HCT116 (cell line): Measurements from ENCODE around the gene HIPK2. TPM values are rescaled to one million over a fixed set of nuclear protein-coding genes. Genes with fewer than 3 reads are reported as not detected.

ENCODE experiments used
- ATAC-seq: fragments of 200-7000 bp; cut with Tn5 transposase; 2 replicates; pipeline ENCODE4 v1.9.1; 2020; ENCODE audit warnings: mild to moderate bottlenecking, moderate library complexity
- BruUV-seq: library from RNA; stranded (reverse); fragments of 400-500 nt; replicated peaks from 2 replicates; lab custom pipeline; 2021; lab: Mats Ljungman, UMichigan
- CTCF ChIA-PET: fragments of 300-600 bp; sonication (Branson Sonifier 250); formaldehyde crosslinking; loops from one replicate; lab custom pipeline; 2021; ENCODE audit warnings: antibody characterized with exemption; lab: Charles Lee
- POLR2A ChIA-PET: fragments of 300-600, 350-600 bp; sonication (Branson Sonifier 250); formaldehyde crosslinking; loops from one replicate; lab custom pipeline; 2021; ENCODE audit warnings: antibody characterized with exemption; lab: Charles Lee
- RAD21 ChIA-PET, 2 experiments: fragments of 300-600 bp; sonication (Branson Sonifier 250); formaldehyde crosslinking; loops; one replicate each; lab custom pipeline; 2023; ENCODE audit warnings: low total read pairs in 2 of 2; ENCODE audit not compliant: uncharacterized antibody in 2 of 2, unreplicated experiment in 2 of 2, low non-redundant PET in 1 of 2; lab: Charles Lee
- DNase-seq: peaks from one replicate; pipeline ENCODE4 v3.0.0-alpha.2; 2010; ENCODE audit warnings: low read depth, low spot score
- H2AFZ ChIP-seq: fragments of 200-600 bp; shearing (Covaris generic), sonication (generic); 2 replicates; pipeline ENCODE4 v1.6.1; 2017; ENCODE audit warnings: low read depth, mixed run types, mixed read lengths, antibody characterized with exemption, low read length; ENCODE audit not compliant: poor library complexity, severe bottlenecking
- H3K27ac ChIP-seq: 2 replicates; pipeline ENCODE4 v1.5.1; 2012; ENCODE audit warnings: low read depth, low read length
- H3K27me3 ChIP-seq: fragments of 200-600 bp; sonication (generic); 2 replicates; pipeline ENCODE4 v1.6.1; 2016; ENCODE audit warnings: mixed run types, low read length, mixed read lengths; ENCODE audit not compliant: insufficient read depth
- H3K36me3 ChIP-seq, 2 experiments: fragments of 200-500 bp in 1 of 2; fragments of 200-600 bp in 1 of 2; sonication (Bioruptor generic) in 1 of 2; sonication (generic) in 1 of 2; 2 replicates each; pipeline versions ENCODE4 v1.5.1 to v1.6.1; 2014 to 2016; ENCODE audit warnings: low read length in 2 of 2, inconsistent platforms in 1 of 2, mixed read lengths in 1 of 2, mixed run types in 1 of 2; ENCODE audit not compliant: insufficient read depth in 2 of 2, control insufficient read depth in 1 of 2
- H3K4me1 ChIP-seq, 2 experiments: fragments of 200-600 bp in 1 of 2; sonication (generic) in 1 of 2; 2 replicates each; pipeline versions ENCODE4 v1.5.1 to v1.6.1; 2012 to 2017; ENCODE audit warnings: low read length in 2 of 2, inconsistent platforms in 1 of 2, mild to moderate bottlenecking in 1 of 2, mixed read lengths in 1 of 2, mixed run types in 1 of 2, moderate library complexity in 1 of 2; ENCODE audit not compliant: insufficient read depth in 2 of 2, control insufficient read depth in 1 of 2
- H3K4me2 ChIP-seq: fragments of 200-600 bp; sonication (generic); 2 replicates; pipeline ENCODE4 v1.6.1; 2017; ENCODE audit warnings: mixed run types, low read length, mixed read lengths
- H3K4me3 ChIP-seq, 2 experiments: fragments of 200-600 bp in 1 of 2; sonication (generic) in 1 of 2; replicated peaks in 1 of 2; 2 replicates each; pipeline ENCODE4 v1.5.1; 2011 to 2016; ENCODE audit warnings: low read length in 2 of 2, control low read depth in 1 of 2, low read depth in 1 of 2, mild to moderate bottlenecking in 1 of 2, mixed read lengths in 1 of 2, mixed run types in 1 of 2
- H3K79me2 ChIP-seq: fragments of 200-600 bp; sonication (generic); 2 replicates; pipeline ENCODE4 v1.6.1; 2017; ENCODE audit warnings: mild to moderate bottlenecking, mixed run types, low read length, moderate library complexity, mixed read lengths; ENCODE audit not compliant: insufficient read depth
- H3K9ac ChIP-seq: fragments of 200-600 bp; sonication (generic); 2 replicates; pipeline ENCODE4 v1.6.1; 2016; ENCODE audit warnings: low read length, mixed read lengths
- H3K9me2 ChIP-seq: fragments of 200-600 bp; sonication (generic), shearing (Covaris generic); 2 replicates; pipeline ENCODE4 v1.6.1; 2017; ENCODE audit warnings: mixed run types, mild to moderate bottlenecking, moderate library complexity; ENCODE audit not compliant: insufficient read depth
- H3K9me3 ChIP-seq, 2 experiments: fragments of 200-500 bp in 1 of 2; fragments of 200-600 bp in 1 of 2; sonication (Bioruptor generic) in 1 of 2; sonication (generic) in 1 of 2; 2 replicates each; pipeline ENCODE4 v1.6.1; 2014 to 2017; ENCODE audit warnings: low read length in 2 of 2, mixed read lengths in 2 of 2, inconsistent platforms in 1 of 2, low read depth in 1 of 2, mild to moderate bottlenecking in 1 of 2, mixed run types in 1 of 2, moderate library complexity in 1 of 2; ENCODE audit not compliant: control insufficient read depth in 1 of 2, insufficient read depth in 1 of 2
- H4K20me1 ChIP-seq: fragments of 200-600 bp; sonication (generic), shearing (Covaris generic); 2 replicates; pipeline ENCODE4 v1.6.1; 2017; ENCODE audit warnings: mixed run types, mild to moderate bottlenecking, moderate library complexity; ENCODE audit not compliant: insufficient read depth
- CBX3 ChIP-seq: IDR thresholded peaks from 2 replicates; pipeline ENCODE4 v1.6.1; 2012; ENCODE audit warnings: low read depth
- CEBPB ChIP-seq: IDR thresholded peaks from 2 replicates; pipeline ENCODE4 v1.6.1; 2012; ENCODE audit warnings: low read depth
- EGR1 ChIP-seq: IDR thresholded peaks from 2 replicates; pipeline ENCODE4 v1.6.1; 2012; ENCODE audit warnings: low read depth
- ELF1 ChIP-seq: IDR thresholded peaks from 2 replicates; pipeline ENCODE4 v1.6.1; 2012; ENCODE audit warnings: low read depth, borderline replicate concordance
- EZH2 ChIP-seq: fragments of 200-600 bp; sonication (generic); IDR thresholded peaks from 2 replicates; pipeline ENCODE4 v1.6.1; 2017; ENCODE audit warnings: antibody characterized with exemption, mixed run types
- EZH2phosphoT487 ChIP-seq: fragments of 200-600 bp; IDR thresholded peaks from 2 replicates; pipeline ENCODE4 v1.6.1; 2018; ENCODE audit warnings: antibody characterized with exemption, borderline replicate concordance
- FOSL1 ChIP-seq: IDR thresholded peaks from 2 replicates; pipeline ENCODE4 v1.6.1; 2012; ENCODE audit warnings: low read depth
- POLR2A ChIP-seq: IDR thresholded peaks from 2 replicates; pipeline ENCODE4 v1.7.0; 2011; ENCODE audit warnings: borderline replicate concordance; ENCODE audit not compliant: insufficient read depth, insufficient read length; ENCODE audit errors: extremely low read depth
- SIN3A ChIP-seq: IDR thresholded peaks from 2 replicates; pipeline ENCODE4 v1.6.1; 2012; ENCODE audit warnings: low read depth
- ZFX ChIP-seq: fragments of 450-650 bp; IDR thresholded peaks from 2 replicates; pipeline ENCODE4 v1.6.1; 2017
- intact Hi-C: fragments of 100-400 bp; cut with micrococcal nuclease; formaldehyde crosslinking; loops from 2 replicates; pipeline ENCODE4 v1.10.0; 2022
- total RNA-seq: library from RNA; stranded (reverse); gene quantifications from one replicate; pipeline ENCODE4 v1.2.1, GENCODE V29; 2021; ENCODE audit not compliant: unreplicated experiment
- TF ChIP-seq, protein P1 (sequence below): IDR thresholded peaks from 2 replicates; pipeline ENCODE4 v1.6.1; 2012; ENCODE audit warnings: low read depth
- TF ChIP-seq, protein P2 (sequence below): IDR thresholded peaks from 2 replicates; pipeline ENCODE4 v1.6.1; 2012
- TF ChIP-seq, protein P3 (sequence below), 3 experiments: fragments of 200-600 bp in 1 of 3; sonication (generic) in 1 of 3; IDR thresholded peaks in 2 of 3; conservative IDR thresholded peaks in 1 of 3; 2 replicates each; pipeline ENCODE4 v1.5.1; 2012 to 2017; ENCODE audit warnings: low read depth in 2 of 3, low read length in 2 of 3, antibody characterized with exemption in 1 of 3, borderline replicate concordance in 1 of 3, control low read depth in 1 of 3, mild to moderate bottlenecking in 1 of 3, mixed read lengths in 1 of 3, mixed run types in 1 of 3, moderate library complexity in 1 of 3; ENCODE audit not compliant: insufficient read depth in 1 of 3

HIPK2 gene
- total RNA-seq, 1 experiment from 2014 or later, result 49.5 TPM

DNA sequence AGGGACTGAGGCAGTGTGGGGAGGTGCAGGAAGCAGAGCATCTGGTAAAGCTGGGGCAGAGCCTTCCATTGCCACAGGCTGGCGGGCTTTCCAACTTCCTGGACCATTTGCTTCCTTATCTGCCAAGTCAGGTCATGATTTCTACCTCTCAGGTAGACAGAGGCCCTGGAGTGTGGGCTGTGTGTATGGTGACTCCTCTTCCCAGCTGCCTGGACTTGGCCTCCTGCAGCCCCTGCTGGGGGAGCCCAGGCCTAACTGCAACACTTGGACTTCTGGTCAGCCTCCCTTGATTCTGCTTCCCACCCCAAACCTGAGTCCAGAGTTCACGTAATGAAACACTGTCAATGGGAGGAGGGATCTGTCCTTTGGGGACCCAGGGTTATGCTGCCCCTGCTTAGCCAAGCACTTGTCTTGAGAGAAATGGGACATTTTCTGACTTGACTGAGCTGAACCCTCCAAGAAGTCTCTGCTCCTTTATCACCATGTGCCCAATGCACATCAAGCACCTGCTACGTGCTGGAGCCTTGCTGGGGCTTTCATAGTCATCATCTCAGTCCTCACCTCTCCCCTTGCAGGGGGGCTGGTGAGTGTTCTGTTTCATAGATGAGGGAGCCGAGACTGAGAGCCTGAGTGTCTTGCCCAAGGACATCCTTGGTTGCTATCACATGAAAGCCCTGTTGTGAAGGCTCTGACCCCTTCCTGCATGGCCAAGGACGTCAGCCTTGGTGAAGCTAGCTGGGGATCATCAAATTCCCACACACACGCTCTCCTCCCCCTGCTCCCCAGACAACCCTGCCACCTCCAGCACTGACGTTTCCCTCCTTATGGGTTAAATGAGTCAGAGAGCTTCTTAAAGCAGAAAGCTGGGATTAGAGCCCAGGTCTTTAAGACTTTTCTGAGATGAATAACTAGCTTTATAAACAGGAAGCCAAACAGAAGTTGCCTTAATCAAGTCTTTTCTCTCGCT, 250.9 kb downstream of the HIPK2 start:
- intact Hi-C loops, result no loop called here
- Histone ChIP-seq H3K4me1 (no peaks in the 10 kb centered on the region), H3K79me2 (no peaks in the 10 kb centered on the region), H3K4me2 (no peak overlapping the region), H3K36me3 (no peaks in the 10 kb centered on the region), H4K20me1 (no peaks in the 10 kb centered on the region), H3K9me2 (no peaks in the 10 kb centered on the region), H2AFZ (no peak overlapping the region), H3K9me3 (no peaks in the 10 kb centered on the region), H3K9ac (no peak overlapping the region), H3K27ac (no peak overlapping the region), H3K27me3 (no peaks in the 10 kb centered on the region), H3K4me3 (no peak overlapping the region)
- DNase-seq, result no peak
- ChIA-PET RAD21 (no interaction called here), CTCF (no interaction called here), POLR2A (no interaction called here)
- TF ChIP-seq EZH2phosphoT487, result no peak
- TF ChIP-seq CEBPB, result no peak
- TF ChIP-seq POLR2A, result no peak
- TF ChIP-seq ZFX, result no peak
- no peak for TF ChIP-seq CBX3
- TF ChIP-seq EZH2, result no peak
- TF ChIP-seq, protein P1, sequence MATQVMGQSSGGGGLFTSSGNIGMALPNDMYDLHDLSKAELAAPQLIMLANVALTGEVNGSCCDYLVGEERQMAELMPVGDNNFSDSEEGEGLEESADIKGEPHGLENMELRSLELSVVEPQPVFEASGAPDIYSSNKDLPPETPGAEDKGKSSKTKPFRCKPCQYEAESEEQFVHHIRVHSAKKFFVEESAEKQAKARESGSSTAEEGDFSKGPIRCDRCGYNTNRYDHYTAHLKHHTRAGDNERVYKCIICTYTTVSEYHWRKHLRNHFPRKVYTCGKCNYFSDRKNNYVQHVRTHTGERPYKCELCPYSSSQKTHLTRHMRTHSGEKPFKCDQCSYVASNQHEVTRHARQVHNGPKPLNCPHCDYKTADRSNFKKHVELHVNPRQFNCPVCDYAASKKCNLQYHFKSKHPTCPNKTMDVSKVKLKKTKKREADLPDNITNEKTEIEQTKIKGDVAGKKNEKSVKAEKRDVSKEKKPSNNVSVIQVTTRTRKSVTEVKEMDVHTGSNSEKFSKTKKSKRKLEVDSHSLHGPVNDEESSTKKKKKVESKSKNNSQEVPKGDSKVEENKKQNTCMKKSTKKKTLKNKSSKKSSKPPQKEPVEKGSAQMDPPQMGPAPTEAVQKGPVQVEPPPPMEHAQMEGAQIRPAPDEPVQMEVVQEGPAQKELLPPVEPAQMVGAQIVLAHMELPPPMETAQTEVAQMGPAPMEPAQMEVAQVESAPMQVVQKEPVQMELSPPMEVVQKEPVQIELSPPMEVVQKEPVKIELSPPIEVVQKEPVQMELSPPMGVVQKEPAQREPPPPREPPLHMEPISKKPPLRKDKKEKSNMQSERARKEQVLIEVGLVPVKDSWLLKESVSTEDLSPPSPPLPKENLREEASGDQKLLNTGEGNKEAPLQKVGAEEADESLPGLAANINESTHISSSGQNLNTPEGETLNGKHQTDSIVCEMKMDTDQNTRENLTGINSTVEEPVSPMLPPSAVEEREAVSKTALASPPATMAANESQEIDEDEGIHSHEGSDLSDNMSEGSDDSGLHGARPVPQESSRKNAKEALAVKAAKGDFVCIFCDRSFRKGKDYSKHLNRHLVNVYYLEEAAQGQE, result no peak
- TF ChIP-seq, protein P2, sequence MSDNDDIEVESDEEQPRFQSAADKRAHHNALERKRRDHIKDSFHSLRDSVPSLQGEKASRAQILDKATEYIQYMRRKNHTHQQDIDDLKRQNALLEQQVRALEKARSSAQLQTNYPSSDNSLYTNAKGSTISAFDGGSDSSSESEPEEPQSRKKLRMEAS, result no peak
- TF ChIP-seq FOSL1, result no peak
- no peak for TF ChIP-seq EGR1
- no peak for TF ChIP-seq SIN3A
- TF ChIP-seq, protein P3, sequence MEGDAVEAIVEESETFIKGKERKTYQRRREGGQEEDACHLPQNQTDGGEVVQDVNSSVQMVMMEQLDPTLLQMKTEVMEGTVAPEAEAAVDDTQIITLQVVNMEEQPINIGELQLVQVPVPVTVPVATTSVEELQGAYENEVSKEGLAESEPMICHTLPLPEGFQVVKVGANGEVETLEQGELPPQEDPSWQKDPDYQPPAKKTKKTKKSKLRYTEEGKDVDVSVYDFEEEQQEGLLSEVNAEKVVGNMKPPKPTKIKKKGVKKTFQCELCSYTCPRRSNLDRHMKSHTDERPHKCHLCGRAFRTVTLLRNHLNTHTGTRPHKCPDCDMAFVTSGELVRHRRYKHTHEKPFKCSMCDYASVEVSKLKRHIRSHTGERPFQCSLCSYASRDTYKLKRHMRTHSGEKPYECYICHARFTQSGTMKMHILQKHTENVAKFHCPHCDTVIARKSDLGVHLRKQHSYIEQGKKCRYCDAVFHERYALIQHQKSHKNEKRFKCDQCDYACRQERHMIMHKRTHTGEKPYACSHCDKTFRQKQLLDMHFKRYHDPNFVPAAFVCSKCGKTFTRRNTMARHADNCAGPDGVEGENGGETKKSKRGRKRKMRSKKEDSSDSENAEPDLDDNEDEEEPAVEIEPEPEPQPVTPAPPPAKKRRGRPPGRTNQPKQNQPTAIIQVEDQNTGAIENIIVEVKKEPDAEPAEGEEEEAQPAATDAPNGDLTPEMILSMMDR (IDR thresholded peaks at IDR 0.05 in 2 of 3, conservative IDR thresholded peaks at IDR 0.05 in 1 of 3; ENCODE audit: borderline replicate concordance in 1 of 3, insufficient read depth in 1 of 3, low read depth in 2 of 3, low read length in 2 of 3), result no peak
- TF ChIP-seq ELF1, result no peak
- no TSS peak for BruUV-seq
- ATAC-seq, result no peak
